Skeletal muscle satellite cell (primary cell): ENCODE results near the gene ZNF320.
"Not testable (repeated sequence)": the region's sequence is repeated elsewhere in the genome, so short reads cannot be mapped to it uniquely, and the experiment has no call there.

Experiments used
- H3K27me3 ChIP-seq: 2 replicates; pipeline ENCODE4 v1.7.0; 2013; ENCODE audit warnings: low read length; ENCODE audit not compliant: control insufficient read depth, insufficient read depth
- H3K36me3 ChIP-seq: 2 replicates; pipeline ENCODE4 v1.7.0; 2013; ENCODE audit warnings: mild to moderate bottlenecking, control low read depth, low read length; ENCODE audit not compliant: insufficient read depth
- H3K4me1 ChIP-seq: 2 replicates; pipeline ENCODE4 v1.7.0; 2013; ENCODE audit warnings: low read length; ENCODE audit not compliant: control insufficient read depth, insufficient read depth
- H3K4me2 ChIP-seq: 2 replicates; pipeline ENCODE4 v1.7.0; 2013; ENCODE audit warnings: mild to moderate bottlenecking, low read length
- H3K4me3 ChIP-seq: 2 replicates; pipeline ENCODE4 v1.7.0; 2013; ENCODE audit warnings: low read length
- H3K9ac ChIP-seq: 2 replicates; pipeline ENCODE4 v1.7.0; 2013; ENCODE audit warnings: mild to moderate bottlenecking, low read depth, low read length, moderate library complexity
- H3K9me3 ChIP-seq: replicated peaks from 2 replicates; pipeline ENCODE4 v1.7.0; 2013; ENCODE audit warnings: mild to moderate bottlenecking, control low read depth, low read length

The ZNF320 gene

GRCh38 chr19:52904052-52904780, 6.8 kb upstream of the ZNF320 start:
- not testable (repeated sequence) for H3K9me3 ChIP-seq, H3K4me1 ChIP-seq, H3K4me3 ChIP-seq, H3K27me3 ChIP-seq, H3K4me2 ChIP-seq, H3K9ac ChIP-seq
- peaks cover 12% of the 10 kb centered on the region for H3K36me3 ChIP-seq

GRCh38 chr19:52901842-52902241, 4.4 kb upstream of the ZNF320 start:
- Histone ChIP-seq H3K36me3 (peaks cover 2% of the 10 kb centered on the region), H3K4me3 (no peak overlapping the region), H3K9ac (no peak overlapping the region), H3K27me3 (no peaks in the 10 kb centered on the region), H3K4me2 (no peak overlapping the region), H3K4me1 (peaks cover 5% of the 10 kb centered on the region), H3K9me3 (peaks cover 4% of the 10 kb centered on the region)

DNA sequence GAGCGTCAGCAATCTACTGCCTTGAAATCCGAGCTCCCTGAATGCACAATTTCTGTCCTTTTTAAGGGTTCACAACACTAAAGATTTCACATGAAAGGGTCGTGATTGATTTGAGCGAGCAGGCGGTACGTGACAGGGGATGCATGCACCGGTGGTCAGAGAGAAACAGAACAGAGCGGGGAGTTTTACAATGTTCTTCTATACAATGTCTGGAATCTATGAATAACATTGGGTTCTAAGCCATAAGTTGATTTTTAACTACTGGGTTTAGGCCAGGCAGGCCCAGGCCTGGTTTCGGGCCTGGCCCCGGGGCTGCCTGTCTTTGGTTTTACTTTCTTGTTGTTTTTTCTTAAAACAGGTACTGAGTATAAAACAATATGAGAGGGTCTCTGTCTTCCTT, 1.2 kb upstream of the ZNF320 start:
- H3K4me3 ChIP-seq, H3K4me1 ChIP-seq, H3K27me3 ChIP-seq, H3K36me3 ChIP-seq, H3K9ac ChIP-seq, H3K9me3 ChIP-seq, H3K4me2 ChIP-seq: not testable (repeated sequence)

DNA sequence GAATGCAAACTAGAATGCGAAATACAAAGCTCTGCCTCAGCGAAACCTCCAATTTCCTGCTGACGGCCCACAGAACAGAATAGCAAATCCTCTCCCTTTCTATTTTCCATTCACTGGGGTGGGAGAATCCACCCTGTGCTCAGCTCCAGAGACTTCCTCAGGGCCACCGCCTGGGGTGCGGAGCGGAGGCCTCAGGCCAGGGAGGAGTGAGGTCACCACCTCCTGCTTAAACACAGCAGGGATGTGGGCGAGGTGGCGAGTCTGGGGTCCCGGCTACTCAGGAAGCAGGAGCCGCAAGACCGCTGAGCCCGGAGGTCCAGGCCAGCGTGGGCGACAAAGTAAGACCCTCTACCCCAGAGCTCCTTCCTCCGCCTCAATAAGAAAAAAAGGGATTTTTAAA, 666 bp upstream of the ZNF320 start:
- Histone ChIP-seq H3K27me3 (no peaks in the 10 kb centered on the region), H3K9ac (peak overlapping the region; percentile 99), H3K4me2 (peak overlapping the region; percentile 98), H3K36me3 (peaks cover 8% of the 10 kb centered on the region), H3K4me3 (peak overlapping the region; percentile 100), H3K9me3 (no peaks in the 10 kb centered on the region), H3K4me1 (peaks cover 5% of the 10 kb centered on the region)

DNA sequence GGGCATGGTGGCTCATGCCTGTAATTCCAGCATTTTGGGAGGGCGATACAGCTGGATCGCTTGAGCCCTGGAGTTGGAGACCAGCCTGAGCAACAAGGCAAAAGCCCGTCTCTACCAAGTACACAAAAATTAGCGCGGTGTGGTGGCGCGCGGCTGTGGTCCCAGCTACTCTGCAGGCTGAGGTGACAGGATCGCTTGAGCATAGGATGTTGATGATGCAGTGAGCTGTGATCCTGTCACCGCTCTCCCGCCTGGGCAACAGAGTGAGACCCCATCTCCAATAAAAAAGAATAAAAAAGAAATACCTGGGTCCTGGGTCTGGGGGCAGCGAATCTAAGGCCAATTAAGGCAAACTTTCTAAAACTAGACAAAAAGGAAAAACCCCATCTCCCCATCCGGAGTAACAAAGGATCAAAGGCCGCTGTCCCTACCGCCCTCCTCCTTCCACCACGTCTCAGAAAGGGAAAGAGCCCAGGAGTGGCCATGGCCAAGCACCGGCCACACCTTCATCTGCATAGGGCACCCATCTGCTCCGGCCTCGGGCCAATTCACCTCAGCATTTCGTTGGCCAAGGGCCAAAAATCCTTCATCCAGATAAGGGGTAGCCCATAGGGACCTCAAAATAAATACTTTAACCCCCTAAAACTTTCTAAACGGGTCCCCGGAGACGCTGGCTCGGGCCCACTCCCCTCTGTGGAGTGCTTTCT, 851 bp downstream of the ZNF320 start:
- H3K27me3 ChIP-seq: no peaks in the 10 kb centered on the region
- peaks cover 5% of the 10 kb centered on the region for H3K4me1 ChIP-seq
- H3K9ac ChIP-seq: peak overlapping the region; percentile 99
- peak overlapping the region; percentile 100 for H3K4me3 ChIP-seq
- H3K9me3 ChIP-seq: no peaks in the 10 kb centered on the region
- H3K4me2 ChIP-seq: peak overlapping the region; percentile 98
- H3K36me3 ChIP-seq: peaks cover 8% of the 10 kb centered on the region

DNA sequence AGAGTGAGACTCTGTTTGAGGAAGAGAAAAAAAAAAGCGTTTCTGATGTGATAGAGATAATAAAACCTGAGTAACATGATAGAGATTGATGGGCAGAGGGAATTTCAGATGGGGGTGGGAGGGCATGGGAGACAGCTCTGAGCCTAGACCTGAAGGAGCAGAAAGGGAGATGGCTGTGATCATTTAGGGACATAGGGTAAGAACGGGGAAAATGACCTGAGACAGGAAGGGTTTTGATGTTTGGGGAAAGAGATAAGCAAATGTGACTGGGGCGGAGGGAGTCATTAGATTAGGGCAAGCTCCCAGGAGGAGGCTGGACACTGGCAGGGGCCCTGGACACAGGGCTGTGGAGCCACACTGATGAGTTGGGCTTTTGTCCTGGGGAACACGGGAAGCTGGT, 6.1 kb downstream of the ZNF320 start:
- Histone ChIP-seq H3K4me1 (no peaks in the 10 kb centered on the region), H3K9ac (no peak overlapping the region), H3K4me3 (no peak overlapping the region), H3K9me3 (no peaks in the 10 kb centered on the region), H3K4me2 (no peak overlapping the region), H3K27me3 (no peaks in the 10 kb centered on the region), H3K36me3 (peaks cover 39% of the 10 kb centered on the region)

GRCh38 chr19:52889931-52890330, 7.5 kb downstream of the ZNF320 start:
- H3K9me3 ChIP-seq: no peaks in the 10 kb centered on the region
- no peaks in the 10 kb centered on the region for H3K4me1 ChIP-seq
- H3K9ac ChIP-seq: no peak overlapping the region
- peaks cover 45% of the 10 kb centered on the region for H3K36me3 ChIP-seq
- no peak overlapping the region for H3K4me2 ChIP-seq
- no peaks in the 10 kb centered on the region for H3K27me3 ChIP-seq
- H3K4me3 ChIP-seq: no peak overlapping the region

GRCh38 chr19:52889076-52889475, 8.4 kb downstream of the ZNF320 start:
- H3K27me3 ChIP-seq: no peaks in the 10 kb centered on the region
- H3K4me2 ChIP-seq: no peak overlapping the region

DNA sequence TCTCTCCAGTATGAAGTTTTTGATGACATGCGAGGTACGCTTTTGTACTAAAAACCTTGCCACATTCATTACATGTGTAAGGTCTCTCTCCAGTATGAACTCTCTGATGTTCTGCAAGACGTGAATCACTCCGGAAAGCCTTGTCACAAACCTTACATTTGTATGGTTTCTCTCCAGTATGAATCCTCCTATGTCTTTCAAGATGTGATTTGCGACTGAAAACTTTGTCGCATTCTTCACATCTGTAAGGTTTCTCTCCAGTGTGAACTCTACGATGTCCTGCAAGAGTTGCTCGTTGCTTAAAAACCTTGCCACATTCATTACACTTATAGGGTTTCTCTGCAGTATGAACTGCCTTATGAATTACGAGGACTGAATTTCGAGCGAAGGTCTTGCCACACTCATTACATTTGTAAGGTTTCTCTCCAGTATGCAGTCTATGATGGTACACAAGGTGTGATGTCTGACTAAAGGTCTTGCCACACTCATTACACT, 16.5 kb downstream of the ZNF320 start:
- Histone ChIP-seq H3K4me1 (no peaks in the 10 kb centered on the region), H3K4me2 (no peak overlapping the region), H3K9me3 (peaks cover 48% of the 10 kb centered on the region), H3K9ac (no peak overlapping the region), H3K4me3 (no peak overlapping the region), H3K36me3 (peaks cover 68% of the 10 kb centered on the region), H3K27me3 (no peaks in the 10 kb centered on the region)

More at GRCh38 chr19:52889076-52889475, 8.4 kb downstream of the ZNF320 start:
- H3K4me3 ChIP-seq: no peak overlapping the region
- no peak overlapping the region for H3K9ac ChIP-seq
- H3K9me3 ChIP-seq: no peaks in the 10 kb centered on the region
- H3K4me1 ChIP-seq: no peaks in the 10 kb centered on the region
- H3K36me3 ChIP-seq: peaks cover 53% of the 10 kb centered on the region

DNA sequence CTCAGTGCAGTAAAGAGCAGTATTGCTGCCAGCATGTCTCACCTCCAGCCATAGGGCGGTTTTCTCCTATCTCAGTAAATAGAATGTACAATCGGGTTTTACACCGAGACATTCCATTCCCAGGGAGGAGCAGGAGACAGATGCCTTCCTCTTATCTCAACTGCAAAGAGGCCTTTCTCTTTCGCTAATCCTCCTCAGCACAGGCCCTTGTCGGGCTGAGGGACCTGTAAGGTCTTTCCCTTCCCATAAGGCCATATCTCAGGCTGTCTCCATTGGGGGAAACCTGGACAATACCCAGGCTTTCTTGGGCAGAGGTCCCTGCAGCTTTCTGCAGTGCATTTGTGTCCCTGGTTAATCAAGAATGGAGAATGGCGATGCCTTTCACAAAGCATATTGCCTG, 24.4 kb downstream of the ZNF320 start:
- not testable (repeated sequence) for H3K4me3 ChIP-seq, H3K36me3 ChIP-seq, H3K9me3 ChIP-seq, H3K9ac ChIP-seq, H3K27me3 ChIP-seq, H3K4me2 ChIP-seq, H3K4me1 ChIP-seq

DNA sequence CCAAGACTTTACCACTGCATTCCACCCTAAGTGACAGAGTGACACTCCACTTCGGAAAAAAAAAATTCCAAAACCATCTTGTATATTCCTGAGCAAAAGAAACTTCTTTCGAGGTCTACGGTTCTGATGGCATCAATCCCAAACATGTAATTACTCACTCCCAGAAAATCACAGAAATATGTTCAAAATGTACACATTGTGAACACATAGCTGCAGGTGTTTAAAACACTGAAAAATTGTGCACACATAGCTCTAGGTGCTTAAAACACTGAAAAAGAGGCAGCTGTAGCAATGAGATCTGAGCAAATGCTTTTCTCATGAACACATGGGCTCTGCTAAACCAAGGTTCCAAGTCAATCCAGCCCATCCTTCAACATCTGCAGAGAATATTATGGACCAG, 26.0 kb downstream of the ZNF320 start:
- Histone ChIP-seq H3K27me3 (no peaks in the 10 kb centered on the region), H3K36me3 (no peaks in the 10 kb centered on the region), H3K4me3 (no peak overlapping the region), H3K9ac (no peak overlapping the region), H3K9me3 (peaks cover 3% of the 10 kb centered on the region), H3K4me1 (no peaks in the 10 kb centered on the region), H3K4me2 (no peak overlapping the region)

DNA sequence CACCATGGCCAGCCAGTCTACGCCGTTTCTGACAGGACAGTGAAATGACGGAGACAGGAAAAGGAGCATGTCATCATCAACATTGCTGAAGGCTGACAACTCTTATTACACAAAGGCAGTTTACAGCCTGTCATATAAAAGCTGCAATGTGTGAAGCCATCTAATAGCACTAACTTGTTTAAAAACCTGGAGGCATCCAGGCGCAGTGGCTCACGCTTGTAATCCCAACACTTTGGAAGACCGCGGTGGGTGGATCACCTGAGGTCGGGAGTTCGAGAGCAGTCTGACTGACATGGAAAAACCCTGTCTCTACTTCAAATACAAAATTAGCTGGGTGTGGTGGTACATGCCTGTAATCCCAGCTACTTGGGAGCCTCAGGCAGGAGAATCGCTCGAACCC, 29.4 kb downstream of the ZNF320 start:
- not testable (repeated sequence) for H3K27me3 ChIP-seq, H3K9me3 ChIP-seq, H3K4me2 ChIP-seq, H3K36me3 ChIP-seq, H3K4me1 ChIP-seq, H3K9ac ChIP-seq, H3K4me3 ChIP-seq
